Liver (tissue), 9 donors: Measurements from ENCODE around the gene PLXNB1. TPM values are rescaled to one million over a fixed set of nuclear protein-coding genes. Genes with fewer than 3 reads are reported as not detected.

Experiments used
- DNase-seq: peaks from one replicate; pipeline ENCODE4 v3.0.0-alpha.2; 2017; ENCODE audit warnings: low spot score
- H3K27ac ChIP-seq, 2 donors: one replicate each; pipeline ENCODE4 v1.7.0; 2013; ENCODE audit warnings: inconsistent platforms in 2 of 2, low read length in 2 of 2, control low read depth in 1 of 2, low read depth in 1 of 2, mild to moderate bottlenecking in 1 of 2
- H3K27me3 ChIP-seq, 4 donors: one replicate each; pipeline versions ENCODE4 v1.6.1 to v1.7.0; 2013; ENCODE audit warnings: low read length in 3 of 4, inconsistent platforms in 1 of 4, mild to moderate bottlenecking in 1 of 4, moderate library complexity in 1 of 4; ENCODE audit not compliant: control insufficient read depth in 4 of 4, insufficient read depth in 4 of 4
- H3K36me3 ChIP-seq, 4 donors: one replicate each; pipeline versions ENCODE4 v1.6.1 to v1.7.0; 2013; ENCODE audit warnings: low read length in 3 of 4, mild to moderate bottlenecking in 3 of 4, low read depth in 1 of 4, moderate library complexity in 1 of 4; ENCODE audit not compliant: control insufficient read depth in 4 of 4, insufficient read depth in 3 of 4
- H3K4me1 ChIP-seq, 4 donors: one replicate each; pipeline versions ENCODE4 v1.6.1 to v1.7.0; 2013; ENCODE audit warnings: low read length in 3 of 4, mild to moderate bottlenecking in 3 of 4, moderate library complexity in 1 of 4; ENCODE audit not compliant: control insufficient read depth in 4 of 4, insufficient read depth in 4 of 4
- H3K4me3 ChIP-seq, 3 donors: one replicate each; pipeline versions ENCODE4 v1.6.1 to v1.7.0; 2013; ENCODE audit warnings: low read length in 3 of 3, control low read depth in 1 of 3, low read depth in 1 of 3, mild to moderate bottlenecking in 1 of 3
- H3K9ac ChIP-seq, 2 donors: one replicate each; pipeline ENCODE4 v1.7.0; 2013; ENCODE audit warnings: low read length in 2 of 2, mild to moderate bottlenecking in 2 of 2, moderate library complexity in 2 of 2, control low read depth in 1 of 2, low read depth in 1 of 2
- H3K9me3 ChIP-seq, 4 donors: one replicate each; pipeline versions ENCODE4 v1.6.1 to v1.7.0; 2013; ENCODE audit warnings: low read length in 3 of 4; ENCODE audit not compliant: control insufficient read depth in 4 of 4
- EGR1 ChIP-seq, 2 donors: IDR thresholded peaks; 2 replicates each; pipeline ENCODE4 v1.6.1; 2016 to 2018; ENCODE audit warnings: antibody characterized with exemption in 2 of 2, low read depth in 2 of 2
- FOXA1 ChIP-seq: IDR thresholded peaks from 2 replicates; pipeline ENCODE4 v1.6.1; 2016; ENCODE audit warnings: antibody characterized with exemption
- FOXA2 ChIP-seq: IDR thresholded peaks from 2 replicates; pipeline ENCODE4 v1.6.1; 2016; ENCODE audit warnings: antibody characterized with exemption
- GABPA ChIP-seq, 2 donors: IDR thresholded peaks in 1 of 2; conservative IDR thresholded peaks in 1 of 2; 2 replicates each; pipeline ENCODE4 v1.6.1; 2016; ENCODE audit warnings: antibody characterized with exemption in 2 of 2, mild to moderate bottlenecking in 1 of 2, moderate library complexity in 1 of 2
- HNF4A ChIP-seq, 2 donors: conservative IDR thresholded peaks; 2 replicates each; pipeline ENCODE4 v1.6.1; 2016; ENCODE audit warnings: antibody characterized with exemption in 2 of 2, mild to moderate bottlenecking in 2 of 2
- JUND ChIP-seq, 2 donors: IDR thresholded peaks; 2 replicates each; pipeline ENCODE4 v1.6.1; 2016; ENCODE audit warnings: antibody characterized with exemption in 2 of 2
- NR2F2 ChIP-seq: IDR thresholded peaks from 2 replicates; pipeline ENCODE4 v1.6.1; 2016; ENCODE audit warnings: antibody characterized with exemption
- RXRA ChIP-seq, 2 donors: IDR thresholded peaks; 2 replicates each; pipeline ENCODE4 v1.6.1; 2017 to 2018; ENCODE audit warnings: antibody characterized with exemption in 2 of 2, mild to moderate bottlenecking in 1 of 2
- TAF1 ChIP-seq: conservative IDR thresholded peaks from 2 replicates; pipeline ENCODE4 v1.6.1; 2016; ENCODE audit warnings: antibody characterized with exemption, mild to moderate bottlenecking
- YY1 ChIP-seq: IDR thresholded peaks from 2 replicates; pipeline ENCODE4 v1.6.1; 2016; ENCODE audit warnings: antibody characterized with exemption, mild to moderate bottlenecking
- WGBS: extraction: QIAGEN DNeasy Blood & Tissue Kit; methylation state at CpG from one replicate; pipeline ENCODE4 v1.1.7; 2013; 5-methylcytosine and 5-hydroxymethylcytosine counted together
- polyA plus RNA-seq, 2 donors: library from polyadenylated mRNA; stranded (reverse) in 1 of 2; unstranded in 1 of 2; fragments of 200-250 nt in 1 of 2; fragments of >200 nt in 1 of 2; fragmentation: Nextera tagmentation in 1 of 2; extraction: Ambion mirVana in 1 of 2; gene quantifications; one replicate each; pipeline versions ENCODE4 v1.2.1 to v1.2.3, GENCODE V29; 2013 to 2015
- total RNA-seq, 2 donors: library from RNA; depleted of rRNA; stranded (reverse); fragments of >200 nt; gene quantifications; one replicate each; pipeline ENCODE4 v1.2.3, GENCODE V29; 2014
- TF ChIP-seq, protein P1 (sequence below): fragments of 150-350 bp; IDR thresholded peaks from 2 replicates; pipeline ENCODE4 v1.5.1; 2017; ENCODE audit warnings: improper control_type of control experiment, low read depth, low read length; ENCODE audit not compliant: missing input control
- TF ChIP-seq, protein P2 (sequence below): IDR thresholded peaks from 2 replicates; pipeline ENCODE4 v1.6.1; 2016; ENCODE audit warnings: antibody characterized with exemption
- TF ChIP-seq, protein P3 (sequence below): IDR thresholded peaks from 2 replicates; pipeline ENCODE4 v1.6.1; 2016; ENCODE audit warnings: antibody characterized with exemption, mild to moderate bottlenecking
- donor health status: healthy.
- donor health status: healthy.
- donor health status: healthy.
- donor health status: healthy.
- donor health status: healthy.

PLXNB1 gene
- total and polyA plus RNA-seq, 4 donors = 38.1 to 204 (median 72.9) TPM

DNA sequence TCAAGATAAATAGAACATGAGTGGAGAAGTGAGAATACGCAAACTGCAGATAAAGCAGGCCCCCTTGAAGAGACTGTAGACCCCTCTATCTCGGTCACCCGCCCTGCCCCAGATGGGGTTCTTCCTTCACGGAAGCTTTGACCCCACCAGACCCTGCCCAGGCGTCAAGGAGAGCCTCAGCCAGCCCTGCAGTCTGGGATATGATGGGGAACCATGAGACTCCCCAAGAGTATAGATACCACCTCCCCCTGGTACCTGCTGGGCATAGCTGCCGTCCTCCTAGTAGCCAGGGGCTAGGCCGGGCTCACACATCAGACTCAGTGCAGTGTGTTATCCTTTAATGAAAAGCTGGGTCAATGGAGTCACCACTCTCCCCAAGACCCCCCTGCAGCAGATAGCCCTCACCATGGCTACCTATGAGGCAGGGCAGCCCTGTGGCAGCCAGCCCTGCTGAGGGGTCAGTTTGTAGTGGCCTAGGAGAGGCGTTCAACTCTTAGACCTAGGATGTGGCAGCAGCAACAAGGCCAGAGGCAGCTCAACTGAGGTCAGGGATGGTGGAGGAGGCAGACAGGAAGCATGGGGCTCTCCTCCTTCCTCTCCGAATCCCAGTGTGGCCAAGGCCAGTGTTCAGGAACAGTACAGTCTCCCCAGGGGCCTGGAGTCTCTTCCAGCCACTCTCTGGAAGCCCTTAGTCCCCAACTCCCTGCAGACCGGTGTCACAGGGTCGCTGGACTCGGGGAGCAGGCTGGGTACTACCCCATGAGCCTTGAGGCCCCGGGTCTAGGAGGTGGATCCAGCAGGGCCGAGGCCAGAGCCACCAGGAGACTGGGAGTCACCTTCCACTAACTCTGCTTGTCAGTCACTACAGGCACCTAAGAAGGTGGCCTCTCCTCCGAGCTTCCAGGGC lies 26.1 kb downstream of the PLXNB1 start:
- Histone ChIP-seq H3K4me3 (no peak overlapping the region), H3K4me1 (no peaks in the 10 kb centered on the region), H3K9me3 (no peaks in the 10 kb centered on the region), H3K36me3 (peaks cover 11 to 59% (median 26%) of the 10 kb centered on the region in 4 donors), H3K27me3 (no peaks in the 10 kb centered on the region), H3K9ac (no peak overlapping the region), H3K27ac (no peak overlapping the region)
- no peak for TF ChIP-seq EGR1 (IDR thresholded peaks at IDR 0.05; ENCODE audit: low read depth in 2 of 2)
- no peak for TF ChIP-seq HNF4A (conservative IDR thresholded peaks at IDR 0.05)
- TF ChIP-seq, protein P1, sequence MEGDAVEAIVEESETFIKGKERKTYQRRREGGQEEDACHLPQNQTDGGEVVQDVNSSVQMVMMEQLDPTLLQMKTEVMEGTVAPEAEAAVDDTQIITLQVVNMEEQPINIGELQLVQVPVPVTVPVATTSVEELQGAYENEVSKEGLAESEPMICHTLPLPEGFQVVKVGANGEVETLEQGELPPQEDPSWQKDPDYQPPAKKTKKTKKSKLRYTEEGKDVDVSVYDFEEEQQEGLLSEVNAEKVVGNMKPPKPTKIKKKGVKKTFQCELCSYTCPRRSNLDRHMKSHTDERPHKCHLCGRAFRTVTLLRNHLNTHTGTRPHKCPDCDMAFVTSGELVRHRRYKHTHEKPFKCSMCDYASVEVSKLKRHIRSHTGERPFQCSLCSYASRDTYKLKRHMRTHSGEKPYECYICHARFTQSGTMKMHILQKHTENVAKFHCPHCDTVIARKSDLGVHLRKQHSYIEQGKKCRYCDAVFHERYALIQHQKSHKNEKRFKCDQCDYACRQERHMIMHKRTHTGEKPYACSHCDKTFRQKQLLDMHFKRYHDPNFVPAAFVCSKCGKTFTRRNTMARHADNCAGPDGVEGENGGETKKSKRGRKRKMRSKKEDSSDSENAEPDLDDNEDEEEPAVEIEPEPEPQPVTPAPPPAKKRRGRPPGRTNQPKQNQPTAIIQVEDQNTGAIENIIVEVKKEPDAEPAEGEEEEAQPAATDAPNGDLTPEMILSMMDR = no peak
- no peak for TF ChIP-seq GABPA (IDR thresholded peaks at IDR 0.05 in 1 of 2, conservative IDR thresholded peaks at IDR 0.05 in 1 of 2)
- TF ChIP-seq YY1 = no peak
- no peak for TF ChIP-seq JUND (IDR thresholded peaks at IDR 0.05)
- TF ChIP-seq, protein P2, sequence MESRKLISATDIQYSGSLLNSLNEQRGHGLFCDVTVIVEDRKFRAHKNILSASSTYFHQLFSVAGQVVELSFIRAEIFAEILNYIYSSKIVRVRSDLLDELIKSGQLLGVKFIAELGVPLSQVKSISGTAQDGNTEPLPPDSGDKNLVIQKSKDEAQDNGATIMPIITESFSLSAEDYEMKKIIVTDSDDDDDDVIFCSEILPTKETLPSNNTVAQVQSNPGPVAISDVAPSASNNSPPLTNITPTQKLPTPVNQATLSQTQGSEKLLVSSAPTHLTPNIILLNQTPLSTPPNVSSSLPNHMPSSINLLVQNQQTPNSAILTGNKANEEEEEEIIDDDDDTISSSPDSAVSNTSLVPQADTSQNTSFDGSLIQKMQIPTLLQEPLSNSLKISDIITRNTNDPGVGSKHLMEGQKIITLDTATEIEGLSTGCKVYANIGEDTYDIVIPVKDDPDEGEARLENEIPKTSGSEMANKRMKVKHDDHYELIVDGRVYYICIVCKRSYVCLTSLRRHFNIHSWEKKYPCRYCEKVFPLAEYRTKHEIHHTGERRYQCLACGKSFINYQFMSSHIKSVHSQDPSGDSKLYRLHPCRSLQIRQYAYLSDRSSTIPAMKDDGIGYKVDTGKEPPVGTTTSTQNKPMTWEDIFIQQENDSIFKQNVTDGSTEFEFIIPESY = no peak
- no peak for TF ChIP-seq NR2F2
- TF ChIP-seq, protein P3, sequence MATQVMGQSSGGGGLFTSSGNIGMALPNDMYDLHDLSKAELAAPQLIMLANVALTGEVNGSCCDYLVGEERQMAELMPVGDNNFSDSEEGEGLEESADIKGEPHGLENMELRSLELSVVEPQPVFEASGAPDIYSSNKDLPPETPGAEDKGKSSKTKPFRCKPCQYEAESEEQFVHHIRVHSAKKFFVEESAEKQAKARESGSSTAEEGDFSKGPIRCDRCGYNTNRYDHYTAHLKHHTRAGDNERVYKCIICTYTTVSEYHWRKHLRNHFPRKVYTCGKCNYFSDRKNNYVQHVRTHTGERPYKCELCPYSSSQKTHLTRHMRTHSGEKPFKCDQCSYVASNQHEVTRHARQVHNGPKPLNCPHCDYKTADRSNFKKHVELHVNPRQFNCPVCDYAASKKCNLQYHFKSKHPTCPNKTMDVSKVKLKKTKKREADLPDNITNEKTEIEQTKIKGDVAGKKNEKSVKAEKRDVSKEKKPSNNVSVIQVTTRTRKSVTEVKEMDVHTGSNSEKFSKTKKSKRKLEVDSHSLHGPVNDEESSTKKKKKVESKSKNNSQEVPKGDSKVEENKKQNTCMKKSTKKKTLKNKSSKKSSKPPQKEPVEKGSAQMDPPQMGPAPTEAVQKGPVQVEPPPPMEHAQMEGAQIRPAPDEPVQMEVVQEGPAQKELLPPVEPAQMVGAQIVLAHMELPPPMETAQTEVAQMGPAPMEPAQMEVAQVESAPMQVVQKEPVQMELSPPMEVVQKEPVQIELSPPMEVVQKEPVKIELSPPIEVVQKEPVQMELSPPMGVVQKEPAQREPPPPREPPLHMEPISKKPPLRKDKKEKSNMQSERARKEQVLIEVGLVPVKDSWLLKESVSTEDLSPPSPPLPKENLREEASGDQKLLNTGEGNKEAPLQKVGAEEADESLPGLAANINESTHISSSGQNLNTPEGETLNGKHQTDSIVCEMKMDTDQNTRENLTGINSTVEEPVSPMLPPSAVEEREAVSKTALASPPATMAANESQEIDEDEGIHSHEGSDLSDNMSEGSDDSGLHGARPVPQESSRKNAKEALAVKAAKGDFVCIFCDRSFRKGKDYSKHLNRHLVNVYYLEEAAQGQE = no peak
- no peak for DNase-seq
- 89% methylated on average over 15 of the region's 15 CpGs for WGBS

DNA sequence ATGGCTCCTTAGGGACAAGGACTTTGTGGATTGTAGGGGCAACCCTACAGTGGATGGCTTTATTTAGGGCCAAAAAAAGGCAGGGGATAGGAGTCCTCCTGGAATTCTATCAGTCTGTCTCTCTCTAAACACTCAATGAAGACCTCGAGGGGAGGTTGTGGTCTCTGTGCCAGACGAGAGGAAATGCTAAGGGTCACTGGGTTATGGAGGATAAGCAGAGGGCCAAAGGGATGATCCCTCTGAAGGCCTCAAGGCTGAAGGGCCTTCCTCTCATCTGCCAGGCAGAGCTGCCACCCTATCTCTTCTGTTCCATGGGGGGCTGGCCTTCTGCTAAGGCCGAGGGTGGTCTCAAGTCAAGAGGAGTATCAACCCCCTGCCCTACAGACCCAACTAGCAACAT lies 27.0 kb downstream of the PLXNB1 start:
- no peak for DNase-seq
- peaks cover 11 to 52% (median 21%) of the 10 kb centered on the region in 4 donors for H3K36me3 ChIP-seq
- 60% methylated on average over 3 of the region's 3 CpGs for WGBS

More for the DNA sequence above, 27.0 kb downstream of the PLXNB1 start:
- no peak overlapping the region for H3K27ac ChIP-seq
- TF ChIP-seq HNF4A (conservative IDR thresholded peaks at IDR 0.05) (no peak), FOXA1 (no peak), EGR1 (IDR thresholded peaks at IDR 0.05; ENCODE audit: low read depth in 2 of 2) (no peak), FOXA2 (no peak), TAF1 (no peak), YY1 (no peak), RXRA (IDR thresholded peaks at IDR 0.05) (no peak)
- no peak overlapping the region for H3K9ac ChIP-seq
- H3K9me3 ChIP-seq = no peaks in the 10 kb centered on the region
- H3K4me3 ChIP-seq = no peak overlapping the region
- no peaks in the 10 kb centered on the region for H3K4me1 ChIP-seq
- H3K27me3 ChIP-seq = no peaks in the 10 kb centered on the region
